GM20431 (cell line): ENCODE results near the gene PRKCB.
"Not testable (repeated sequence)": the region's sequence is repeated elsewhere in the genome, so short reads cannot be mapped to it uniquely, and the experiment has no call there.

ENCODE experiments used
- in situ Hi-C: fragments of 300-500 bp; cut with MseI, MboI; formaldehyde crosslinking; loops from one replicate; pipeline ENCODE4 v1.15.0; 2020; ENCODE audit warnings: low sequenced_read_pairs; ENCODE audit not compliant: unreplicated experiment

PRKCB gene

DNA sequence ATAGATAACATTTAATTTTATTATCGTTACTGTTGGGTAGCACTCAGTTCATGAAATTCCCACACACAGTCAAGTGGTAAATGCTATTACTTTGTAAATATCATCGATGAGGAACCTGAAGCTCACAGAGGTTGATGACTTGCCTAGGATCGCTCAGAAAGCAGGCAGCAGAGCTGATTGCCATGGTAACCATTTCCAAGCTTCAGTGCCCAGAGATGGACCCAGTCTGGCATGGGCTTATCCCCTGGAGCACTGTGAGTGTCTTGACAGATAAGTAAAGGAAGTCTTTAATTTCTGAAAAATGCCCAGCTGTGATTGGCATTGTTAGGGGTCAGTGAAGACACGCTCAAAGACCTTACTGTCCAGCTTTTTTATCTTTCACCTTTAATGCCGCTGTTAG, 95.0 kb downstream of the PRKCB start:
- in situ Hi-C loops, result no loop called here

DNA sequence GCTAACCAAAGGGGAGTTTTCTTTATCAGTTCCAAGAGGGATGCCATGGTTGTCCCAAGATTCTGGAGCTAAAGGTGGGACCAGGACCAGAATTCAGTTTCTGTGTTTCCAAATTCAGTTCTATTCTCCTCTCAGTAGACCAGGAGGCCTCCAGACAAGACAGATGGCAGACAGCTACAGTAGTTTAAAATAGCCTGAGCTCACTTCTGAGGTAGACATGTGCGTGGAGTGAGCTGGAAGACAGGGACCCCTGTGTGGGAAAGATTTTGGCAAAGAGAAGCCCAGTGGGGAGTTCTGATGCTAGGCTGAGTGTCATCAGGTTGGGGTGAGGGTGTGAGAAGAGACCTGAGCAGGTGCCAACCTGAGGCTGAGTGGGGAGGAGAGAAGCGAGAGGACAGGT, 95.4 kb downstream of the PRKCB start:
- in situ Hi-C loops, result no loop called here

DNA sequence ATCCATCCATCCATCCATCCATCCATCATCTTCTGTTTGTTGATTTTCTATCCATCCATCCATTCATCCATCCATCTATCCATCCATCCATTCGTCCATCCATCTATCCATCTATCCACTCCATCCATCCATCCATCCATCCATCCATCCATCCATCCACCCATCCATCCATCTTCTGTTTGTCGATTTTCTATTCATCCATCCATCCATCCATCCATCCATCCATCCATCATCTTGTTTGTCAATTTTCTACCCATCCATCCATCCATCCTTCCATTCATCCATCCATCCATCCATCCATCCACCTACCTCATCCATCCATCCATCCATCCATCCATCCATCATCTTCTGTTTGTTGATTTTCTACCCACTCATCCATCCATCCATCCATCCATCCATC, 97.9 kb downstream of the PRKCB start:
- in situ Hi-C loops, result not testable (repeated sequence)

DNA sequence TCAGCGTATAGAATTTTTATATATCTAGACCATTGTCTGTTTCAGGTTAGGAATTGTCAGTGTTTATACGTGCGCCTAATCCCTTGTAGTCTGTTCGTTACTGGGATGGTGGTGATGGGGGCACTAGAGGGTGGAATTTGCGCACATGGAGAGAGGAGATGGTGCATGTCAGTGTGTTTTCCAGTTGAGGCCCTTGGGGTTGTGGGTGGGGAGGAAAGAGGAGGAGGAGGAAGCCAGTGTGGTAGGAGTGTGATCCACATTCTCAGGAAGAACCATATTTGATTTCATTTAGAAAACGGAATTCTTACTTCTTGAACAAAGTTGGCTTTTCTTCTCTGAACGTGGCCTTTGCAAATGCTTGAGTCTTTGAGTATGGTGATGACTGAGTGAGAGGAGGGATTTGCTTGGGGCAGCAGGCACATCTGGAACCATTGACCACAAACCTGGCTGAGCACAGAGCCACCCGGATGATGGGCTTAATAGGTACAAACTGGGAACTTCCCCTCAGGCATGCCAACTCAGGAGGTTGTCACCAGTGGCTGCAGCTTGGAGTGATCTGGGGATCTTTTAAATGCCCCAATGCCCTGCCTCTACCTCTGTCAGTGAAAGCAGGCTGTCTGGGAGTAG, 98.9 kb downstream of the PRKCB start:
- in situ Hi-C loops, result no loop called here

DNA sequence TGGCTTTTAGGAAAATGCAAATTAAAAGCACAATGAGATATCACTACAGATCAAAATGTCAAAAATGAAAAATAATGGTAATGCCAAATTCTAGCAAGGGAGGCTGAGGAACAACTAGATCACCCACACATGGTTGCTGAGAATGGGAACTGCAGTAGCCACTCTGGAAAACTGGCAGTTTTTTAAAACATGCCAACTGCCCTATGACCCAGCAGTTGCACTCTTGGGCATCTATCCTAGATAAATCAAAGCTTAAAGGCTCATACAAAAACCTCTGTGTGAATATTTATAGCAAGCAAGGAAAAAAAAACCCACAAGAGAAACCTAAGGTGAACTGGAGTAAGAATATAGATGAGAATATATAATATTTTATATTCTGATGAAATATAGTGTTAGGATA, 104.3 kb downstream of the PRKCB start:
- in situ Hi-C loops, result no loop called here

DNA sequence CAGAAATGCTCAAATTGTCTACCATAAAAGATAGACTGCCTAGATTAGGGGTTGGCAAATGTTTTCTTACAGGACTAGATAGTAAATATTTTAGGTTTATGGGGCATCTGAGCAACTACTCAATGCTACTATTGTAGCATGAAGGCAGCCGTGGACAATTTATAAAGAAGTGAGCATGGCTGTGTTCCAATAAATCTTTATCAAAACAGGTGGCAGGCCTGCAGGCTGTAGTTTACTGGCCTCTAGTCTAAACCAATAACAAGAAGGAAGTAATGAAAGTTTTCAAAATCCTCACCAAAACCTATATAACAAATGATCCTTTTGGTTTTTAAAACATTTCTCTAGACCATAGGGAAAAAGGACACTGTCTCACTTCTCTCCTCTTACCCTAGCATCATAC, 105.2 kb downstream of the PRKCB start:
- in situ Hi-C loops, result no loop called here

DNA sequence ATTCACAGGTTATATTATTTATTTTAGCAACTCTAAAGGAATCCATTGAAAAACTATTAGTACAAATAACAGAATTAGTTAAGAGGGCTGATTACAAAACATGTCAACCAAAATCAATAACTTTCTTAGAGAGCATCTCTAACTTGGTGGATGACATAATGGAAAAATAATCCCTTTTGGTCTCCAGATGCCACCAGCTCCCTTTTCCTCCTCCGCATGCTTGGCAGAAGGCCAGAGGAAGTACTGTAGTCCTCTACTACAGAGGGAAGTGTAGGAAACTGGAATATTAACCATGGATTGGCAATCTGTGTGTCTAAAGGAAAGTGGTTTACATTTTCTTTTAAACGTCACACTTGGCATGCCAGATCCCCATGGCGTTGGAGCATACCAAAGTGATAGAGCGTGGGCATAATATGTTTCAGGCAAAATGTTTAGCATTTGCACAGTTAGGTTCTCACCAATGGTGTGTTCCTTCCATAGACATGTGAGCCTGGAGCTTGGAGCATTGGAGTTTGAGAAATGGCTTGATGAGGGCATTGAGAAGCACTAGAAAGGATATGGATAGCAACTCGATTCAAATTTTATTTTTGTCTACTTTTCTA, 106.3 kb downstream of the PRKCB start:
- in situ Hi-C loops, result no loop called here

DNA sequence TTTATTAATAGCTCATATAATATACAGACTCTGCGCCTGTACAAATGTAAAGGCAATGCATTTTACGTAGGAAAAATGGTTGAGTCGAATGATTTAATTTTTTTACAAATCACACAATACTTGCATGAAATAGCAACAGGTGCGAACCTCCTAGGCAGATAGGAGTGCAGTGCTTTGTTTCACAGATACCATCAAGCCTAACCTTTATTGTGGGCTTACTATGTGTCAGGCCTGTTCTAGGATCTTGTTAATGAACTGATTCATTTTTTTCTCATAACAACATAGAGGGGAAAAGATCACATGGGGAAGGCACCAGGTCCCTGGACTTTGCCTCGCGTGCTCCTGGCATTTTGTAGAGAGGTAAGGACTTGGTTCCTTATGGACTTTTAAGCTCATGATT, 107.8 kb downstream of the PRKCB start:
- in situ Hi-C loops, result no loop called here

DNA sequence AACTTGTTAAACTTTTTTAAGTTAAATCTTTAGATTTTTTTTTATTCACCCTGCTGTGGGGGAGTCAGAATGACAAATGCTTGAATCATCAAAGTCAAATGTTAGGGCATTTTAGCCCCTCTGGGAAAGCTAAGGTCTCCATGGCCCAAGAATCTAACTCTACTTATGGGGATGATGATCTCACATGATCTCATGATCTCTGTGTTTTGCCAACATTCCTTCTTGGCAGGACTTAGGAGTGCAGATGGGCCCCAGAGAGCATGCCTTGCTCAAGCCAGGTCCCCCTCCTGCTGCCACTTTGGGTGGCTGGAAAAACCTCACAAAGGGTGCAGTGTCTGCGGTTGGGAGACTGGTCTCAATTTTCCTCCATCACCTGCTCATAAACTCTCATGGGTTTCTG, 108.6 kb downstream of the PRKCB start:
- in situ Hi-C loops, result no loop called here

DNA sequence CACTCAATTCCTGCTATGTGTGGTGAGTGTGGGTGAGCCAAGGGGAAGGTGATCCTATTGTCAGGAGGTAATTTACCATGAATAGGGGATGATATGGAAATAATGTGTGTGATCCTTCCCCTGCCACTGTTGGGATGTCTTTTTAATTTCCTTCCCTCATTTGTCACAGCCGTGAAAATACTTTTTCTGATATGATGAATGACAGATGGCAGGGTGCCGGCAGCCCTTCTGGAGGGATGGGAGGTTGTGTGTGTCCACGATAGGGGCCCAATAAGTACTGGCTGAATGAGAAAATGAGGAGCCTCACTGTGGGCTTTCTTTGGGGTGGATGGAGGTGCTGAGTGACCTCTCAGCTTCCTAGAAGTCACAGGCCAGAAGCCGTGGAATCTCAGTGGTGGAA, 109.5 kb downstream of the PRKCB start:
- in situ Hi-C loops, result no loop called here

DNA sequence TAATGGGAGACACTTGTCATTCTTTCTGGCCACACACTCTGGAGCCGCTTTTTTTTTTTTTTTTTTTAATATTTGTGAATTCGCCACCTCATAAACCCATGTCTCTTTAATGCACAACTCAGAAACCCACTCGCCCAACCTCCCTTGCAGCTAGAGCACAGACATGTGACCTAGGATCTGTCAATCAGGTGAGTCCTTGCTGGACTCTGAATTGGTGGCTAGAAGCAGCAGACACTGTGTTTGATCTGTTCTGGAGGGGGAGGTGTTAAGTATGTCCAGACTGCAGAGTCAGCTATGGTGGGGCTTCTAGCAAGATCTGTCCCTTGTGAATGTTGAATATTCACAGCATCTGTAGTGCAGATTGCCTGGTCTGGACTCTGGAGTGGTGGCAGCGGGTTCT, 112.1 kb downstream of the PRKCB start:
- in situ Hi-C loops, result no loop called here

DNA sequence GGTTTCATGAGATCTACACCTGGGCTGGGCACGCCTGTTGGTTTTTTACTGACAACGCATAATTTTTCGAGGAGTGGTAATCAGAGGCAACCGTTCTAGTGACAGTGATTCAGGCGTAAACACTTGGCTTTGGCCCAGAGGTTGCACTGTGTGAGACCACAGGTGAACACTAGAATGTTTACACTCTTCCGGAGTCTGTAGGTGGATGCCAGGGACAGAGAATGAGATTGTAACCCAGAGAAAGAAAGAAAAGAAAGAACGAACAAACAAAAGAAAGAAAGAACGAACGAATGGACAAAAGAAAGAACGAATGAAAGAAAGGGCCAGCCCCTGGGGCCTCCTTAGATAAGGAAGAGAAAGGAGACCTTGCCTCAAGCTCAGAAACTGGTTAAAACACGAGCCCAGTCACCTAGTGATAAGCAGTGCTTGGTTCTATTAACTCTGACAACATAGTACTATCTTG, 113.2 kb downstream of the PRKCB start:
- in situ Hi-C loops, result no loop called here

DNA sequence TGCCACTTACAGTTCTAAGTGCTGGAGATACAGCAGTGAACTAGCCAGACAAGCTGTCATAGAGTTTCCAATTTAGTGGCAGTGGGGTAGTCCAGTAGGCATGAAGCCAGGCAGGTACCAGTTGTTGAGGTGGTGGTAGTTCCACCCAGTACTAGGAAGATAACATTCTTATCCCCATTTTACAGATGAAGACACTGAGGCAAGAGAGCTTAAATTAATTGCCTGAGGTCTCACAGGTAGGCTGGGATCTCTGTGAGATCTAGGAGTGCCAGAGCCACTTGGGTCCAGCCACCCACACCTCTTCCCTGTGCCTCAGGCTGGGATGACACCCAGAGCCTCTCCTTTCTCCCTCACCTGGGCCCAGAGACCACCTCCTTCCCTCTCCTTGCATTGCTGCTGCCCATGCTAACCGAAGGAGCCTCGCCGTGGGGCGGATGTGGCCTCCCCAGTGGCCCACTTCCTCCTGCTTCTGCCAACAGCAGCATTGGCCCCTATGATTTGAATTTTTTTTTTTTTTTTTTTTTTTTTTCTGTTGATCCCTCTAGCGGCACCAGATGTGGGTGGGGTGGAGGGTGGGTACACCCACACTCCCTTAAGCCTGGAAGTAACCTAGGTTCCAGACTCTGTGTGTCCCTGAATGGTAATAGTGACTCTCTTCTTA, 114.0 kb downstream of the PRKCB start:
- in situ Hi-C loops, result no loop called here

DNA sequence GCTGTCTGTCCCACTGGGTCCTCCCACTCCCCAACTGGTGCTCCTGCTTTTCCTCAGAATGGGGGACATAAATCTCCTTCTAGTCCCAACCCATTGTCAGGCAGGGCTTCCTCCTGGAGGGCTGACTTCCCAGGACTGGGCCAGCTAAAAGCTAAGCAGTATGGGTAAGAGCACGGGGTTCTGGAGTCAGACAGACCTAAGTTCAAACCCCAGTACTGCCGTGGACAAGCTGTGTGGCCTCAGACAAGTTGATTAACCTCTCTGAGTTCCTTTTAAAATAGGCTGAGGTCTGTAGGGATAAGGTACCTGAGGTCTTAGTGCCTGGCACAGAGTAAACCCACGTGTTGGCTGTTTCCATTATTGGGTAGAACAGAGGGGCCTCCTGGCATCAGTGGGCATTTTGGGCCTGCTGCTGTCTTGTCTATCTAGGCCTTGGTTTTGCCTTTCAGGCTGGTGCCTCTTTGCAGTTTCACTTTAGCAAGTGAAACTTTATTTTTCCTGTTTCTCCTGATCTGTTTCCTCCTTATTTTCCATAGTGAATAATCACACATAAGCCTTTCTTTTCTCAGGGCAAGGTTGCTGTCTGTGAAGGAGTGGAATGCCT, 114.6 kb downstream of the PRKCB start:
- in situ Hi-C loops, result no loop called here

DNA sequence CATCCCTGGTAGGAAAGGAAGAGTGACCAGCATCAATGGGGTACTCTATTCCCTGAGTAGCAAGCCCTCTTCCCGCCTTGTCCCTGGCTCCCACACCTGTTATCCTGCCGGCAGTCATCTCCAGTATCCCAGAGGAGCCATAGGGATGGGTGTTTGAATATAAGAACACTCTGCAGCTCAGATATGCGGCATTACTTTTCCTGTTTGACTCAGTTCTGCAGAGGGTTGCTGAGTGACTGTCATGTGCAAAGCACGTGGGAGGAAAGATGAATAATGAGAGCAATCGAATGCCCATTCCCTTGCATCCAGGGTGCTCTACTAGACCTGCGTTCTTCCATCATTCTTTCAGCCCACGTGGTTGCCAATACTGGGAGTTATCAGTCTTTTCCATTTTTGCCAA, 115.1 kb downstream of the PRKCB start:
- in situ Hi-C loops, result no loop called here

DNA sequence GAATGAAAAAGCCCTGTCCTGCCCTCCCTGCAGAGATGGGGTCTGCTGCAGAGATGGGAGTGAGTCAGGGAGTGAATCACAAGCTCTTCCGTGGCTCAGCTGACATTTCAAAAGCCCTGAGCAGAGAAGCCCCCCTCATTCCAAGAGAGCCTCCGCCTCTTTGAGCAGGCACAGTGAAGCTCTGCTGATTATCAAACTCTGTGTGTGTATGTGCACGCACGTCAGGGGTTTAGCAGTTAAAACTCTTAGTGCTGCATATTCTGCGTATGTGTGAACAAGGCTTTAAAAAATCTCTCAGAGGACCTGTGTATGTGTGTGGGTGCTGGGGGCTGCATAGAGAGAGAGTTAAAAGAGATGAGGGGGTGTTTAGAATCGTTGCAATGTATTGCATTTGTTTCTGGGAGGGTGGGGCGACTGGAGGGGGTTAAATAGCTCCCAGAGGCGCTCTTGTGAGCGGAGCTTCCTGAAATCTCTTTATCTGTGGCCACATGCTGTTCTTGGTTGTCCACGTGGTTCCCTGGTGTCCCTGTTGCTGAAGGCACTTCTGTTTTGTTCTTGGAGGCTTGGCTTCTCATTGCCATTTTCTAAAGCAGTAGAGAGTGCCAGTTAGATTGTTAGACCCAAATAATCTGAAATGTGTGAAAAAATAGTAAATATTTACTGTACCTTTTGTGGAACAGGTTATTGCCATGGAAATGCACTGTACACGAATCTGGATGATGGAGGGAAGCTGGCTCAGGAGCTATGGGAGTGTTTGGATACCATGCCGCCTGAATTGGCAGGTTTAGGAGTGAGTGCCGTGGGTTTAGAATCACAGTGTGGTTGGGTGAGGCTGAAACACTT, 116.6 kb downstream of the PRKCB start:
- in situ Hi-C loops, result no loop called here

DNA sequence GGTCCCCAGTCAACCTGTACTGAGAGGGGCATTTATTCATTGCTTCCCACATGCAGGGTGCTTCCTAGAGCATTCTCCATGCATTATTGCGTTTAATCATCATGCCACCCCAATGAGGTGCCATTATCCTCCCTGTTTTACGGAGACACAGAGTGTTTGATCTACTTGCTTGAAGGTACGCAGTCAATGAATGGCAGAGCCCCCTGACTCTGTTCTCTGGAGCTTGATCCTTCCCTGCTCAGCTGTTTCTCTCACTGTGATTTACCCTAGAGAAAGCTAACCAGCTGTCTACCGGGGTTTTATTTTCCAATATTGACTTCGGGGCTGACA, 117.2 kb downstream of the PRKCB start:
- in situ Hi-C loops, result no loop called here

DNA sequence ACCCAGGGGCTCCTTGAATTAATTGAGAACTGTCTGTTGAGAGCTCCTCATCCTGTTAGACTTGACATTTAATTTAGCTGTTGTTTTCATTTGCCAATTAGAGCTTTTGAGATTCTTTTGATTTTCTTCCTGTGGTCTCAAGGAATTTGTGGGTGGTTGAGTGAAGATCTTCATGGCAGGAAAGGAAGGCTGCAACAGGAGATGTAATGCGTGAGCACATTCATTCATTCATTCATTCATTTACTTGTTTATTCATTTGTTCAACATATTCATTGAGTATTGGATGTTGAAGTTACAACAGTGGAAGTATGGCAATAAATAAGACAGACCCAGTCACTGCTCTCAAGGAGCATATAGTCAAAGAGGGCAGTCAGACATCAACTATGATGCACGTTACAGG, 117.7 kb downstream of the PRKCB start:
- in situ Hi-C loops, result no loop called here

DNA sequence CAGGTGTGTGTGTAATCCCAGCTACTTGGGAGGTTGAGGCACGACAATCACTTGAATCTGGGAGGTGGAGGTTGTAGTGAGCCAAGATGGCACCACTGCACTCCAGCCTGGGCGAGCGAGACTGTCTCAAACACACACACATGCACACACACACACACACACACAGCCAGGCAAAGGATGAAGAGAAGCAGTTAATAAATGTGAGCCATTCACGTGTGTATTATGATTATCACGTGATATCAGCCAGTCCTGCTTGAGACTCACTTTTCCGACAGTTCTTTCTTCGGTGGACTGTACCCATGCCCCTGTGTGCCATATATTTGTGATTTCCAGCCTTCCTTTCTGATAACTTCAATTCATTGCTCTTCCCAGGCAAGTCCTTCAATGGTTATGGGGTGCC, 119.3 kb downstream of the PRKCB start:
- in situ Hi-C loops, result no loop called here

DNA sequence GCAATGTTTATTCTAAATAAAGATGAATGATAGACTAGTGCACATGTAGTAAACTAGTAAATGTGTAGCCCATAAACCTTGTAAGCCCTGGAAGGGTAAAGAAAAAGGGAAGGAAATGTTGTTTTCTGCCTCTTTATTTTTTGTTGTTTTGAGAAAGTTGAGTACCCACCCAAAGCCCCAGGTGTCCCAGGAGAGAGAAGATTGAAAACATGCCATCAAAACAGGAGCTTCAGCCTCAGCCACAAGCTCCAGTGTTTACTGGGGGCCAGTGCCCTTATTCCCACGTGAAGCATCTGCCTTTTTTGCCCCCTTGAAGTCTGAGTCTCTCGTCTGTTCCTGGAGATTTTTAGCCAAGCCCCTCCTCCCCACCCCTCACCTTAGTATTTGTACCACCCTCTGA, 121.5 kb downstream of the PRKCB start:
- in situ Hi-C loops, result no loop called here
